Nephron (organoid): ENCODE measurements around the gene STRAP.
A peak's percentile ranks its signal among the peaks of the same experiment; 100 is the strongest.

Experiments used
- H3K27ac Mint-ChIP-seq, 3 experiments: 2 replicates each; pipeline ENCODE4 v1.8.0; 2020; ENCODE audit warnings: mixed read lengths in 3 of 3, mild to moderate bottlenecking in 2 of 3, moderate library complexity in 1 of 3
- H3K27me3 Mint-ChIP-seq: 2 replicates; pipeline ENCODE4 v1.8.0; 2021; ENCODE audit warnings: low read depth, mild to moderate bottlenecking, moderate library complexity, mixed read lengths
- H3K36me3 Mint-ChIP-seq: 2 replicates; pipeline ENCODE4 v1.8.0; 2020; ENCODE audit warnings: low read depth, mixed read lengths
- H3K4me1 Mint-ChIP-seq: 2 replicates; pipeline ENCODE4 v1.8.0; 2020; ENCODE audit warnings: mixed read lengths
- H3K4me3 Mint-ChIP-seq, 3 experiments: 2 replicates each; pipeline ENCODE4 v1.8.0; 2020; ENCODE audit warnings: mild to moderate bottlenecking in 3 of 3, mixed read lengths in 3 of 3, moderate library complexity in 2 of 3
- H3K9me3 Mint-ChIP-seq: 2 replicates; pipeline ENCODE4 v1.8.0; 2020; ENCODE audit warnings: mixed read lengths
- TF ChIP-seq, protein P1 (sequence below), 3 experiments: fragments of 200-600 bp; sonication (generic); IDR thresholded peaks; one replicate each; pipeline ENCODE4 v1.5.0; 2021; ENCODE audit warnings: antibody characterized with exemption in 3 of 3; ENCODE audit not compliant: unreplicated experiment in 3 of 3

Gene STRAP

DNA sequence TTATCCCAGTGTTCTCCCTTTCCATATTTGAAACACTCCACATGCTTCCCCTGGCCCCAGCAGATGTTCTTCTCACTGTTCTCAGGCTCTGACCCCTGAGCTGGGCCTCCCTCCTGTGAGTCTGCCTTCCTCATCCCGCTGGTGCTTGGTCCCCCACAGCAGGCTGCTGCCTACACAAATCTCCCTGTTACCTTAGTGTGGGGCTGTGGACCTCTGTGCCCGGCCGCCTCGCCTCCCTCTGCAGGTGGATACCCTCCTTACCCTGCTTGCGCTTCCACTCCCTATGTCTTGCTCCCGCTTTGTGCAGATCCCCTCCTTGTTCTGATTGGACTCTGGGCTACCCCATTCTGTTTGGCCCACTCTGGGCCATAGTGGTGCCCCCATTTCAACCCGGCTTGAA lies 35.9 kb downstream of the STRAP start:
- TF ChIP-seq, protein P1, sequence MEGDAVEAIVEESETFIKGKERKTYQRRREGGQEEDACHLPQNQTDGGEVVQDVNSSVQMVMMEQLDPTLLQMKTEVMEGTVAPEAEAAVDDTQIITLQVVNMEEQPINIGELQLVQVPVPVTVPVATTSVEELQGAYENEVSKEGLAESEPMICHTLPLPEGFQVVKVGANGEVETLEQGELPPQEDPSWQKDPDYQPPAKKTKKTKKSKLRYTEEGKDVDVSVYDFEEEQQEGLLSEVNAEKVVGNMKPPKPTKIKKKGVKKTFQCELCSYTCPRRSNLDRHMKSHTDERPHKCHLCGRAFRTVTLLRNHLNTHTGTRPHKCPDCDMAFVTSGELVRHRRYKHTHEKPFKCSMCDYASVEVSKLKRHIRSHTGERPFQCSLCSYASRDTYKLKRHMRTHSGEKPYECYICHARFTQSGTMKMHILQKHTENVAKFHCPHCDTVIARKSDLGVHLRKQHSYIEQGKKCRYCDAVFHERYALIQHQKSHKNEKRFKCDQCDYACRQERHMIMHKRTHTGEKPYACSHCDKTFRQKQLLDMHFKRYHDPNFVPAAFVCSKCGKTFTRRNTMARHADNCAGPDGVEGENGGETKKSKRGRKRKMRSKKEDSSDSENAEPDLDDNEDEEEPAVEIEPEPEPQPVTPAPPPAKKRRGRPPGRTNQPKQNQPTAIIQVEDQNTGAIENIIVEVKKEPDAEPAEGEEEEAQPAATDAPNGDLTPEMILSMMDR (IDR thresholded peaks at IDR 0.05; ENCODE audit: unreplicated experiment in 3 of 3): no peak
- peaks cover 20% of the 10 kb centered on the region for H3K4me1 Mint-ChIP-seq

DNA sequence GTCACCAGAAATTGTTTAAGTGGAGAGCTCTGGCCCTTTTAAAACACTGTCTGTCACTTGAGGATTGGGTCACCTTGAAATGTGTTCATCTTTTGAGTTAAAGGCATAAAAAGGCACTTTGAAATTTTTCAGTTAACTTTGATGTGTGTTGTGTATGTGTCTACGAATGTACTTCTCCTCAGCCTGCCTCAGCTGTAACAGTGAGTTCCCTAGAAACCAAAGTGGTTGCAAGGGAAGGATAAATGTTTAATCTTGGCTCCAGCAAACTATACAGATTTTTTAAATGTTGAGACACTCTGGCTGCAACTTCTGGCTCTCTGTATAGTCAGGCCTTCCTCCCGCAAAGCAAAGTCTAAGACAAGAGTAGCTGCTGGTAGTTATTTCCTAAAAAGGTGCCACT lies 37.2 kb downstream of the STRAP start:
- Mint-ChIP-seq H3K9me3 (no peaks in the 10 kb centered on the region), H3K4me1 (peaks cover 20% of the 10 kb centered on the region)
- TF ChIP-seq, protein P1 (IDR thresholded peaks at IDR 0.05; ENCODE audit: unreplicated experiment in 3 of 3): no peak

More for the DNA sequence above, 35.9 kb downstream of the STRAP start:
- Mint-ChIP-seq H3K27me3 (no peaks in the 10 kb centered on the region), H3K9me3 (no peaks in the 10 kb centered on the region), H3K36me3 (peaks cover 4% of the 10 kb centered on the region), H3K4me3 (no peak overlapping the region), H3K27ac (no peak overlapping the region)

DNA sequence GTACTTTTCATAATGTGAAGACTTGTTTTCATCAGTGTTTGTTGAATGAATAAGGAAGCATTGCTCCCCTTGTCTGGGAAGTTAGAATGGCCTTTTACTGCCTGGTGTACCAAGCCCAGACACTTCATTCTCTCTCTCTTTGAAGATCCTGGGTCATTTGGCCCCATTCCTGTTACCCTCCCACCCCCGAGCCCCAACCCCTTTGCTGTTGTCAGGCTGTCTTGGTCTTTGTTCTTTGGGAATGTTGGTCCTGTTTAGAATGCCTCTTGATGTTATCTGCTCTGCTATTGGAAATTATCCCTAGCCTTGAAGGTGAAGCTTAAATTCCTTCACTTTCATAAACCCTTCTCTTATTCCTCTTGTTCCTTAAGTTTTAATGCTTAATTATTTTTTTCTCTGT lies 42.8 kb downstream of the STRAP start:
- H3K27ac Mint-ChIP-seq: no peak overlapping the region
- TF ChIP-seq, protein P1 (IDR thresholded peaks at IDR 0.05; ENCODE audit: unreplicated experiment in 3 of 3): no peak
- H3K9me3 Mint-ChIP-seq: no peaks in the 10 kb centered on the region
- H3K36me3 Mint-ChIP-seq: peaks cover 9% of the 10 kb centered on the region
- no peaks in the 10 kb centered on the region for H3K27me3 Mint-ChIP-seq
- H3K4me3 Mint-ChIP-seq: no peak overlapping the region
- H3K4me1 Mint-ChIP-seq: peaks cover 5% of the 10 kb centered on the region

More for the DNA sequence above, 37.2 kb downstream of the STRAP start:
- no peaks in the 10 kb centered on the region for H3K27me3 Mint-ChIP-seq
- no peak overlapping the region for H3K4me3 Mint-ChIP-seq
- H3K27ac Mint-ChIP-seq: peak overlapping the region; percentile 37 to 75 (median 66)
- H3K36me3 Mint-ChIP-seq: peaks cover 4% of the 10 kb centered on the region

DNA sequence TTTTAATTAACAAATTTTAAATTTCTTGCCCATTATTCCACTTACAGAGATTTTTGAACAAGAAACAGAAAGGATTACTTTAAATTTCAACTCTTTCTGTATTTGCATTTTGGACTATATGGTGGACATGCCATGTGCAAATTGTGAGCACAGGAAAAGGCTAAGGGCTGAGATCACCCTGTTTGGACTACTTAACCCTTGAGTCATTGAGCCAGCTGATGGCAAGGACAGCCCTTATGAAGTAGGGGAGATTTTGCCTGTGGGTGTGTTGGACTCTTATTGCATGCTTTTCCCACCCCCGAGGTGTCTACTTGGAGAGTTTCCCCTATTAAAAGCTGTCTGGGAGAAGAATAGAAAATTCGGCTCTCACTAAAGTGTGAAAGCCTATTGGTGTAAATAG lies 46.2 kb downstream of the STRAP start:
- peaks cover 17% of the 10 kb centered on the region for H3K36me3 Mint-ChIP-seq
- H3K9me3 Mint-ChIP-seq: no peaks in the 10 kb centered on the region
- H3K27ac Mint-ChIP-seq: peak overlapping the region in 1 of 3 experiments; percentile 27
- TF ChIP-seq, protein P1 (IDR thresholded peaks at IDR 0.05; ENCODE audit: unreplicated experiment in 3 of 3): no peak
- peaks cover 5% of the 10 kb centered on the region for H3K4me1 Mint-ChIP-seq
- H3K4me3 Mint-ChIP-seq: no peak overlapping the region
- H3K27me3 Mint-ChIP-seq: no peaks in the 10 kb centered on the region

GRCh38 chr12:15928870-15929571 lies 46.8 kb downstream of the STRAP start:
- Mint-ChIP-seq H3K27me3 (no peaks in the 10 kb centered on the region), H3K36me3 (peaks cover 21% of the 10 kb centered on the region), H3K4me1 (peaks cover 5% of the 10 kb centered on the region), H3K27ac (peak overlapping the region in 1 of 3 experiments; percentile 27), H3K4me3 (no peak overlapping the region), H3K9me3 (no peaks in the 10 kb centered on the region)
- TF ChIP-seq, protein P1 (IDR thresholded peaks at IDR 0.05; ENCODE audit: unreplicated experiment in 3 of 3): no peak

DNA sequence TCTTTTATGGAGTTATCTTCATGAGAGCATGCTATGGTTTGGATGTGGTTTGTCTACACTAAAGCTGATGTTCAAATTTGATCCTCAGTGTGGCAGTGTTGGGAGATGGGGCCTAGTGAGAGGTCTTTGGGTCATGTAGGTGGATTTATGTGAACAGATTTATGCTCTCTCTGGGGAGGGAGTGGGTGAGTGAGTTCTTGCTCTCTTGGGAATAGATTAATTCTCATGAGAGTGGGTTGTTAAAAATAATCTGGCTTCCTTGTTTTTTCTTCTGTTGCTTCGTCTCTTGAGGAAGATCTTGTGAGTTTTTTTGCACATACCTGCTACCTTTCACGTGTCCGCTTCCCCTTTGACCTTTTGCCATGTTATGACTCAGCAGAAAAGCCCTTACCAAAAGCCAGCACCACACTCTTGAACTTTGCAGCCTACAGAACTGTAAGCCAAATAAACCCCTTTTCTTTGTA lies 49.4 kb downstream of the STRAP start:
- Mint-ChIP-seq H3K27ac (no peak overlapping the region), H3K9me3 (no peaks in the 10 kb centered on the region), H3K4me1 (peaks cover 5% of the 10 kb centered on the region), H3K36me3 (peaks cover 16% of the 10 kb centered on the region), H3K4me3 (no peak overlapping the region), H3K27me3 (no peaks in the 10 kb centered on the region)
- TF ChIP-seq, protein P1 (IDR thresholded peaks at IDR 0.05; ENCODE audit: unreplicated experiment in 3 of 3): no peak
